BLaER1 (cell line): Measurements from ENCODE around the gene SVOPL.

Source experiments
- H3K27ac ChIP-seq: shearing (Covaris generic); formaldehyde crosslinking; 2 replicates; pipeline ENCODE4 v1.8.1; 2022
- H3K27me3 ChIP-seq: shearing (Covaris generic); formaldehyde crosslinking; 2 replicates; pipeline ENCODE4 v1.8.1; 2022
- H3K36me3 ChIP-seq: shearing (Covaris generic); formaldehyde crosslinking; 2 replicates; pipeline ENCODE4 v1.8.1; 2022
- H3K4me1 ChIP-seq: shearing (Covaris generic); formaldehyde crosslinking; 2 replicates; pipeline ENCODE4 v1.8.1; 2022
- H3K4me2 ChIP-seq: shearing (Covaris generic); formaldehyde crosslinking; 2 replicates; pipeline ENCODE4 v1.8.1; 2022
- H3K4me3 ChIP-seq: shearing (Covaris generic); formaldehyde crosslinking; 2 replicates; pipeline ENCODE4 v1.8.1; 2022
- H3K9ac ChIP-seq: shearing (Covaris generic); formaldehyde crosslinking; 2 replicates; pipeline ENCODE4 v1.8.1; 2022
- H3K9me3 ChIP-seq: shearing (Covaris generic); formaldehyde crosslinking; 2 replicates; pipeline ENCODE4 v1.8.1; 2022
- H4K20me1 ChIP-seq: shearing (Covaris generic); formaldehyde crosslinking; 2 replicates; pipeline ENCODE4 v1.8.1; 2022
- Cebpa-rat ChIP-seq: shearing (Covaris generic); IDR thresholded peaks from 2 replicates; pipeline ENCODE4 v1.8.1; 2022

SVOPL gene

DNA sequence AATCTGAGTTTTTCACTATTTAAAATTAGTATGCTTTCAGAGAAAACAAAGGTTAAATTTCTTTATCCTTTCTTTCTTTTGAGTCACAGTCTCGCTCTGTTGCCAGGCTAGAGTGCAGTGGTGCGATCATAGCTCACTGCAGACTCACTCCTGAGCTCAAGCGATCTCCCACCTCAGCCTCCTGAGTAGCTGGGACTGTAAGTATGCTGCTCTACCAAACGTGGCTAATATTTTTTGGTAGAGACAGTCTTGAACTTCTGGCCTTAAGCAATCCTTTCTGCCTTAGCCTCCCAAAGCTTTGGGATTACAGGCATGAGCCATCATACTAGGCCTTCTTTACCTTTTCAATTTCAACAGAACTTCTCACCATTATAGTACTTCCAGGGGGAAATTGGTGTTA lies 127.4 kb downstream of the SVOPL start:
- H3K27ac ChIP-seq = no peak overlapping the region
- H3K4me3 ChIP-seq = no peak overlapping the region
- peaks cover 91% of the 10 kb centered on the region for H3K36me3 ChIP-seq
- H4K20me1 ChIP-seq = no peaks in the 10 kb centered on the region
- no peak overlapping the region for H3K9ac ChIP-seq
- no peak for TF ChIP-seq Cebpa-rat
- peaks cover 22% of the 10 kb centered on the region for H3K9me3 ChIP-seq
- 0 out of 2 replicates have a peak, but pooled peaks cover 7% of the 10 kb centered on the region for H3K4me1 ChIP-seq
- no peaks in the 10 kb centered on the region for H3K27me3 ChIP-seq
- H3K4me2 ChIP-seq = no peak overlapping the region

DNA sequence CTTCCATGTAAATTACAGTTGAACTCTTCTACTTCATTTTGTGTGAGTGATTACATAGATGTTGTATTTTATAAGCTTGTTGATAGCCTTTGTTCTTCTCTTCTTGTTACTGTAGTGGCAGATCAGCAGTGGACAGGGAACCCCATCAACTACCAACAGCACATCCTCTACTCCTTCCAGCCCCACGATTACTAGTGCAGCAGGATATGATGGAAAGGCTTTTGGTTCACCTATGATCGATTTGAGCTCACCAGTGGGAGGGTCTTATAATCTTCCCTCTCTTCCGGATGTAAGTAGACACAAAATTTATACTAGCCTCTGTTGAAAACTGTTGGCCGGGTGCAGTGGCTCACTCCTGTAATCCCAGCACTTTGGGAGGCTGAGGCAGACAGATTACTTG lies 130.4 kb downstream of the SVOPL start:
- peaks cover 94% of the 10 kb centered on the region for H3K36me3 ChIP-seq
- TF ChIP-seq Cebpa-rat = no peak

DNA sequence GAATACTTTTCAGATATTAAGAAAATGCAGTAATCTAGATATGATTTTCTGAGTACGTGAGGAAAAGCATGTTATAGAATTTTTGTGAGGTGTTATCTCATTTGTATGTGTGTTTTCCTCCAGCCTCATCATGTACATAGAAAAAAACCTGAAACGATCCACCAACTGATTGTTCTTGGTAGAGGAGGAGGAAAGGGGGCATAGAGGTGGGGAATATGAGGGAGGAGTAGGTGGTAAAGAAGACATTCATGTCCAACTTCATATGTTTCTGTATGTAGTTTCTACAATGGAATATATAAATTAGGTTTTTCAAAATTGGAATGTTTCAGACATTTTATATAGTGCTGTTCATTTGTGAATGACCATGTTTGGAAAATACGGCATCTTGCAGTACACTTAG lies 131.7 kb downstream of the SVOPL start:
- Histone ChIP-seq H3K4me3 (no peak overlapping the region), H3K27me3 (no peaks in the 10 kb centered on the region), H3K36me3 (peaks cover 98% of the 10 kb centered on the region), H3K9ac (no peak overlapping the region), H3K4me2 (no peak overlapping the region), H3K27ac (no peak overlapping the region), H3K9me3 (peaks cover 39% of the 10 kb centered on the region), H3K4me1 (no peaks in the 10 kb centered on the region), H4K20me1 (no peaks in the 10 kb centered on the region)
- no peak for TF ChIP-seq Cebpa-rat

More for the DNA sequence above, 130.4 kb downstream of the SVOPL start:
- H3K4me2 ChIP-seq = no peak overlapping the region
- H3K4me3 ChIP-seq = no peak overlapping the region
- H3K4me1 ChIP-seq = no peaks in the 10 kb centered on the region
- no peaks in the 10 kb centered on the region for H3K27me3 ChIP-seq
- no peak overlapping the region for H3K9ac ChIP-seq
- peaks cover 29% of the 10 kb centered on the region for H3K9me3 ChIP-seq
- H4K20me1 ChIP-seq = no peaks in the 10 kb centered on the region
- H3K27ac ChIP-seq = no peak overlapping the region

DNA sequence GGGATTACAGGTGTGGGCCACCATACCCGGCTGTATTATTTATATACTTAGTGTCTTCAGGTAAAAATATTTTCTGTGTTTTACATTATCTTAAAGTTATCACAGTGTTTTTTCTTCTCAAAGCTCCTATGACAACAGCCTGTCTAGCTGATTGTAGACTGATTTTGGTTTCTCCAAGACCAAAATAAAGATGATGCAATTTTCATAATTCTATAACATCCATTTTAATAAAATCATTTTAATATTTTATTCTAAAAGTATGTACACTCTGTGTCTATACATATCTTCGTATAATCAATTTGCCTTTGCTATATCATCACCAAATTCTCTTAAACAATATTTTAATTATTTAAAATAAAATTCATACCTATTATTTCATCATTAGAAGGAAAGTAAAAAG lies 132.5 kb downstream of the SVOPL start:
- Histone ChIP-seq H3K9me3 (peaks cover 47% of the 10 kb centered on the region), H3K27ac (no peak overlapping the region), H3K4me2 (no peak overlapping the region), H3K9ac (no peak overlapping the region), H3K36me3 (peaks cover 98% of the 10 kb centered on the region), H4K20me1 (no peaks in the 10 kb centered on the region), H3K4me3 (no peak overlapping the region), H3K27me3 (no peaks in the 10 kb centered on the region), H3K4me1 (no peaks in the 10 kb centered on the region)
- no peak for TF ChIP-seq Cebpa-rat

DNA sequence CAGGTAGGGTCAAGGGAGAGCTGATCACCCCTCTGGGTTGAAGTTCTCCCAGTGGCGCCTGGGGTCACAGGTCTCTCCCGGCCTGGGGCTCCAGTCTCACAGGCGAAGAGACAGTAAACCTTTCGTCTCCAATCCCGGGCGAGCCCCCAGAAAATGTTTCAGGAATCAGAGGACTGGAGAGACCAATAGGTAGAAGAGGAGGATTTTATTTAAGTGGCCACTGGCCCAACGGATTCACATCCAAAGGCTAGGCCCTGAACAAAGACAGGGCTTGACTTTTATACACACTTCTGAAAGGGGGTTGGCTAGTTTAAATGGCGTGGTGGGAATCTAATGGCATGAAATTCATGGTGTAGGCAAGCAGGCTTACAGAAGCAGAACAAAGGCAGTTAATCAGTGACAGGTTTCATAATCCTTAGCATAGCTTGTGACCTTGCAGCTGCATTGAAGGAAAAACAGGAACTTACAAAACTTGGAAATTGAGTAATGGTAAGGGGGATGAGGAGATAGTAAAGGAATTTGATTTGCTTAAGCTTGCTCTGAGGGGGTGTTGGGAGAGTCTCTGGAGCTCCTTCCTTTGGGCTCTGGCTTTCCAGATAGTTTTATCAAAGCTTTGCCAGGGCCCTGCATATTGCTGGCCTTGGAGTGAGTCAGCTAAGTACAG lies 135.6 kb downstream of the SVOPL start:
- Histone ChIP-seq H3K36me3 (peaks cover 100% of the 10 kb centered on the region), H4K20me1 (no peaks in the 10 kb centered on the region), H3K4me3 (peak overlapping the region; percentile 42), H3K4me2 (no peak overlapping the region), H3K9me3 (peaks cover 77% of the 10 kb centered on the region), H3K9ac (no peak overlapping the region), H3K27ac (no peak overlapping the region), H3K27me3 (no peaks in the 10 kb centered on the region), H3K4me1 (no peaks in the 10 kb centered on the region)
- TF ChIP-seq Cebpa-rat = no peak

DNA sequence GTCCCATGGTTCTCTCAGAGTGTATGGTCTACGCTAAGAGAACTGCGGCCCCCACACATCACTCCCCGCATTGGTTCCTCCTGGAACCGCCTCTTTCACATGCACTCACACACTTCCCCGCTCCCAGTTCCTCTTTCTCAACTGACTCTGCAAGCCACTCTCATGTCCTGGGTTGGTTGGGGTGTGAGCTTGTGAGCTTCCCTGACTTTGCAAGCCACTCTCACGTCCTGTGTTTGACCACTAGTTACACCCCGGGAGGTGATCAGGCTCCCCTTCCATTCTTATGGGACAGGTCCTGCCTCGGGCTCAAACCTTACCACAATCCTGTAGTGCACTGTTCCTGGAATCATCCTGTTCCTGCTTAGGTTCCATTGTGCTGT lies 136.1 kb downstream of the SVOPL start:
- H3K27ac ChIP-seq = no peak overlapping the region
- no peaks in the 10 kb centered on the region for H4K20me1 ChIP-seq
- no peaks in the 10 kb centered on the region for H3K27me3 ChIP-seq
- no peak overlapping the region for H3K4me2 ChIP-seq
- peaks cover 100% of the 10 kb centered on the region for H3K36me3 ChIP-seq
- H3K4me1 ChIP-seq = no peaks in the 10 kb centered on the region
- peak overlapping the region; percentile 42 for H3K4me3 ChIP-seq
- no peak overlapping the region for H3K9ac ChIP-seq
- H3K9me3 ChIP-seq = peaks cover 83% of the 10 kb centered on the region
- TF ChIP-seq Cebpa-rat = no peak

DNA sequence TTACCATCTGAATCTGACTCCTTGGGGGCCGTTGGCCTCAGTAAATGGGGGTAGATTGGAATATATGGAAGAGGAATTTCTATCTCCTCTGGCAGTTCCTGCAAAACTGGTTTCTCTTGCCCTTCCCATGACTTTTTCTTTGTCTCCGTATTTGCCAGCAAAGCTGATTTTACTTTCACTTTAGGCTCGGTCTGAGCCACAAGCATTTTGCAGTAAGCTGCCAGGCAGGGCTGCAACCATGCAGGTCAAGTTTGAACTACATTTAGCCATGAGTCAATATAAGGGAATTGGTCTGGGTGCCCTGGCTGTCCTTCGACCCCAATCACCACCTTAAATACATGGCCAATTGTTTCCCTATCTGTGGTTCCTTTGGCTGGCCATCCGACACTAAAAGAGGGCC lies 136.8 kb downstream of the SVOPL start:
- Histone ChIP-seq H3K4me2 (no peak overlapping the region), H3K27me3 (no peaks in the 10 kb centered on the region), H3K36me3 (peaks cover 100% of the 10 kb centered on the region), H3K27ac (no peak overlapping the region), H3K4me1 (no peaks in the 10 kb centered on the region), H3K9me3 (peaks cover 89% of the 10 kb centered on the region), H3K4me3 (0 out of 2 replicates have a peak overlapping the region, but pooled peaks have one; percentile 36), H3K9ac (no peak overlapping the region), H4K20me1 (no peaks in the 10 kb centered on the region)
- no peak for TF ChIP-seq Cebpa-rat

DNA sequence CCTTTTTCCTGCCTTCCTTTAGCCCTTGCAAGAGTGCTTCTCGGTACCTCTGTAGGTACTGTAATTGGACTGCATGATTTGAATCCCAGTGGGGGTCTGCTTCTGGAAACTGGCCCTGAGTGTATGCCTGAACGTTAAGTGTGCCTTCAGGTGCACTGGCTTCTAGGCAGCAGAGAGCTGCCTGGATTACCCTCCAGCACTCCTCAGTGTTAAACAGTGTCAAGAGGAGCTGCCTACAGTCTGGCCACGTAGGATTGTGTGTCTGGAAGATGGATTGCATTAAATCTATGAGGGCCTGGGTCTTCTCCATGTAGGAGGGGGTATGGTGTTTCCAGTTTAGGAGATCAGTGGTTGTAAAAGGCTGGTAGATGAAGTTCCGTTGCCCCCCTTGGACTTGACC lies 137.4 kb downstream of the SVOPL start:
- Histone ChIP-seq H3K27ac (no peak overlapping the region), H3K9ac (no peak overlapping the region), H3K4me1 (no peaks in the 10 kb centered on the region), H3K4me3 (0 out of 2 replicates have a peak overlapping the region, but pooled peaks have one; percentile 36), H3K36me3 (peaks cover 100% of the 10 kb centered on the region), H3K4me2 (no peak overlapping the region), H3K27me3 (no peaks in the 10 kb centered on the region), H3K9me3 (peaks cover 95% of the 10 kb centered on the region), H4K20me1 (no peaks in the 10 kb centered on the region)
- TF ChIP-seq Cebpa-rat = no peak

DNA sequence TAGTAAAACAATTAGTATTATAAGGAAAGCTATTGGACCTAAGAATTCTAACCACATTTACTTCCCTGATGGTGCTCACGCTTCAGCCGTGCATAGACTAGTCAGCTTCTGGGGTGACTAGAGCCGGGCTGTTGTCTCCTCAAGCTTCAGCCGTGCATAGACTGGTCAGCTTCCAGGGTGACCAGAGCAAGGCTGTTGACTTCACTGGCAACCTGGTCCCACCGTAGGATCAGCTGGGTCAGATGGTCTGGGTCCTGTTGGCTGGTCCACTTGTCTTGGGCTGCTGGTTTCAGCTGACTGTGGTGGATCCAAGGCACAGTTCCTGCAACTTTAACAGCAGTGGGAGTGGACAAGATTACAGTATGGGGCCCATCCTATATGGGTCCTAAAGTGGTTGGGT lies 141.7 kb downstream of the SVOPL start:
- Histone ChIP-seq H3K27me3 (no peaks in the 10 kb centered on the region), H3K4me3 (no peak overlapping the region), H4K20me1 (no peaks in the 10 kb centered on the region), H3K9me3 (peaks cover 100% of the 10 kb centered on the region), H3K9ac (no peak overlapping the region), H3K27ac (no peak overlapping the region), H3K36me3 (peaks cover 100% of the 10 kb centered on the region), H3K4me1 (no peaks in the 10 kb centered on the region), H3K4me2 (no peak overlapping the region)
- TF ChIP-seq Cebpa-rat = no peak

DNA sequence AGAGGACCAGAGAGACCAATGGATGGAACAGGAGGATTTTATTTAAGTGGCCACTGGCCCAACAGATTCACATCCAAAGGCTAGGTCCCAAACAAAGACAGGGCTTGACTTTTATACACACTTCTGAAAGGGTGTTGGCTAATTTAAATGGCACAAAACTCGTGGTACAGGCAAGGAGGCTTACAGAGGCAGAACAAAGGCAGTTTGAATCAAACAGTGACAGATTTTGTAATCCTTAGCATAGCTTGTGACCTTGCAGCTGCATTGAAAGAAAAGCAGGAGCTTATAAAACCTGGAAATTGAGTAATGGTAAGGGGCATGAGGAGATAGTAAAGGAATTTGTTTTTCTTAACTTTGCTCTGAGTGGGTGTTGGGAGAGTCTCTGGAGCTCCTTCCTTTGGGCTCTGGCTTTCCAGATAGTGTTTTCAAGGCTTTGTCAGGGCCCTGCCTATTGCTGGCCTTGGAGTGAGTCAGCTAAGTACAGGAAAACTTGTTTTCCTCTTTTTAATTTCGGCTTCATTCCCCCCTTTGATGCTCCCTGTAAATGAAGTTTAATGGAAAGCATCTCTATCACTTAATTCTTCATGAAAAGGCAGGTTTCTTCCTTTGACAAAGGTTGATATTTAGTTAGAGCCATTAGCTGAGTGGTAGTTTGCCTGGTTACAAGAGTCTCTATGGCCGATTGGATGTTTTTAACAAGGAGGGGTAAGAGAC lies 144.2 kb downstream of the SVOPL start:
- H3K9ac ChIP-seq = no peak overlapping the region
- no peak for TF ChIP-seq Cebpa-rat
- peaks cover 92% of the 10 kb centered on the region for H3K9me3 ChIP-seq

More for the DNA sequence above, 144.2 kb downstream of the SVOPL start:
- Histone ChIP-seq H3K27ac (no peak overlapping the region), H3K27me3 (no peaks in the 10 kb centered on the region), H3K36me3 (peaks cover 100% of the 10 kb centered on the region), H3K4me1 (no peaks in the 10 kb centered on the region), H3K4me3 (peak overlapping the region; percentile 40), H3K4me2 (no peak overlapping the region), H4K20me1 (no peaks in the 10 kb centered on the region)
